Mesendoderm (in vitro differentiated cells): Measurements from ENCODE around the gene SSBP2. TPM values are rescaled to one million over a fixed set of nuclear protein-coding genes. Genes with fewer than 3 reads are reported as not detected.

Source experiments
- DNase-seq: peaks from one replicate; pipeline ENCODE4 v3.0.0; 2013
- H2AK5ac ChIP-seq: 2 replicates; pipeline ENCODE4 v1.6.1; 2013; ENCODE audit warnings: low read length, inconsistent platforms
- H2BK120ac ChIP-seq: 2 replicates; pipeline ENCODE4 v1.6.1; 2013; ENCODE audit warnings: low read depth, mild to moderate bottlenecking, low read length, moderate library complexity, mixed read lengths
- H2BK15ac ChIP-seq: replicated peaks from 2 replicates; pipeline ENCODE4 v1.6.1; 2013; ENCODE audit warnings: low read depth, mild to moderate bottlenecking, moderate library complexity
- H2BK5ac ChIP-seq: 2 replicates; pipeline ENCODE4 v1.6.1; 2013; ENCODE audit warnings: low read length, inconsistent platforms
- H3K18ac ChIP-seq: 2 replicates; pipeline ENCODE4 v1.6.1; 2013; ENCODE audit warnings: mild to moderate bottlenecking, low read length, mixed read lengths
- H3K23ac ChIP-seq: one replicate; pipeline ENCODE4 v1.6.1; 2013; ENCODE audit warnings: low read length
- H3K27ac ChIP-seq: 2 replicates; pipeline ENCODE4 v1.5.1; 2013; ENCODE audit warnings: low read depth, mild to moderate bottlenecking, inconsistent platforms, low read length, moderate library complexity
- H3K27me3 ChIP-seq: 2 replicates; pipeline ENCODE4 v1.6.1; 2013; ENCODE audit warnings: low read length, control low read depth, mild to moderate bottlenecking, inconsistent platforms; ENCODE audit not compliant: insufficient read depth, poor library complexity
- H3K36me3 ChIP-seq: 2 replicates; pipeline ENCODE4 v1.6.1; 2013; ENCODE audit warnings: low read length, inconsistent platforms; ENCODE audit not compliant: control insufficient read depth, insufficient read depth
- H3K4ac ChIP-seq: one replicate; pipeline ENCODE4 v1.6.1; 2013; ENCODE audit warnings: low read depth, mild to moderate bottlenecking, low read length, moderate library complexity
- H3K4me1 ChIP-seq: 2 replicates; pipeline ENCODE4 v1.6.1; 2013; ENCODE audit warnings: low read depth, low read length, inconsistent platforms; ENCODE audit not compliant: control insufficient read depth
- H3K4me2 ChIP-seq: 2 replicates; pipeline ENCODE4 v1.6.1; 2013; ENCODE audit warnings: low read length
- H3K4me3 ChIP-seq: 2 replicates; pipeline ENCODE4 v1.5.1; 2013; ENCODE audit warnings: mild to moderate bottlenecking, low read length
- H3K56ac ChIP-seq: one replicate; pipeline ENCODE4 v1.6.1; 2013; ENCODE audit warnings: low read length
- H3K79me1 ChIP-seq: 2 replicates; pipeline ENCODE4 v1.6.1; 2013; ENCODE audit warnings: low read length, inconsistent platforms
- H3K79me2 ChIP-seq: 2 replicates; pipeline ENCODE4 v1.6.1; 2013; ENCODE audit warnings: mild to moderate bottlenecking, low read length; ENCODE audit not compliant: control insufficient read depth, insufficient read depth
- H3K9ac ChIP-seq: 2 replicates; pipeline ENCODE4 v1.6.1; 2013; ENCODE audit warnings: low read length, inconsistent platforms
- H4K5ac ChIP-seq: one replicate; pipeline ENCODE4 v1.6.1; 2013; ENCODE audit warnings: low read length
- H4K8ac ChIP-seq: one replicate; pipeline ENCODE4 v1.6.1; 2013; ENCODE audit warnings: low read depth, mild to moderate bottlenecking, control low read depth, low read length, moderate library complexity
- WGBS: extraction: QIAGEN DNeasy Blood & Tissue Kit; methylation state at CpG from one replicate; pipeline ENCODE4 v1.1.7; 2013; ENCODE audit warnings: low lambda C conversion rate, missing lambda C conversion rate; ENCODE audit not compliant: insufficient coverage; ENCODE audit errors: extremely low coverage; 5-methylcytosine and 5-hydroxymethylcytosine counted together
- polyA plus RNA-seq, 2 experiments: library from polyadenylated mRNA; stranded (reverse); fragments of 200-250 nt; gene quantifications; one replicate each; pipeline ENCODE4 v1.2.3, GENCODE V29; 2013

SSBP2 gene
- 8.0 TPM for polyA plus RNA-seq (2013, experiment 1 of 2)
- 8.2 TPM for polyA plus RNA-seq (2013, experiment 2 of 2)

- Histone ChIP-seq H2BK5ac (peak within 1 kb of the TSS; percentile 77), H3K23ac (peak within 1 kb of the TSS; percentile 83), H3K4me3 (peak within 1 kb of the TSS; percentile 84), H3K27me3 (no peaks in the 10 kb centered on the region), H3K36me3 (no peaks in the 10 kb centered on the region), H2BK120ac (peak within 1 kb of the TSS; percentile 95), H3K4me2 (peak within 1 kb of the TSS; percentile 56), H4K8ac (peak within 1 kb of the TSS; percentile 99), H3K56ac (peak within 1 kb of the TSS; percentile 90), H2BK15ac (peak within 1 kb of the TSS; percentile 80), H3K27ac (peak within 1 kb of the TSS; percentile 77), H3K9ac (peak within 1 kb of the TSS; percentile 84), H3K18ac (peak within 1 kb of the TSS; percentile 100), H2AK5ac (peak within 1 kb of the TSS; percentile 32), H3K4me1 (peaks cover 3% of the 10 kb centered on the region), H4K5ac (no peak within 1 kb of the TSS), H3K79me2 (no peaks in the 10 kb centered on the region), H3K4ac (peak within 1 kb of the TSS; percentile 99), H3K79me1 (no peaks in the 10 kb centered on the region)
- peak; percentile 99 for DNase-seq
- no CpG with 5 or more reads among the region's 73 CpGs for WGBS
These were observed at the start of gene SSBP2 for GRCh38 chr5:81751009-81751835. TSS of gene SSBP2 (minus strand) at chr5:81751097. CDS start at chr5:81751042, 55 bp downstream.

DNA sequence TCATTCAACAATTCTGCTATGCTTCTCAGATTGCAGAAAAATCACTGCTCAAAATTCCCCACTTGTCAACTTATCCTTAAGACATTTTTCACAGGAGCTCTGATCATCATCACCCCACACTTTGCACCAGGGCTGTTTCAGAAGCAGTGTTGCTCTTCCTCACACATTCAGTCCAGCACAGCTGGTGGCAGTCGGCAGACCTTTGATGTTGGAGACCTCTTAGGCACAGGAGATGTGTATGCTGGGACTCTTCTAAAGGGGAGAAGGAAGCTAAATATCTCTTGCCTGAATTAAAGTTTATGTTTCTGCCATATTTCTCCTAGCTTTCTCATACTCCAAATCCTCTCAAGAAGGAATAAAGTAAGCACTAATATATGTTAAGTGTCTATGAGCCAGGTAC lies 44.8 kb upstream of the SSBP2 start:
- Histone ChIP-seq H4K5ac (no peak overlapping the region), H3K27me3 (no peaks in the 10 kb centered on the region), H3K27ac (no peak overlapping the region), H2BK120ac (no peak overlapping the region), H3K18ac (no peak overlapping the region), H2AK5ac (no peak overlapping the region), H3K4ac (no peak overlapping the region), H3K36me3 (no peaks in the 10 kb centered on the region), H2BK15ac (no peak overlapping the region), H3K79me1 (no peaks in the 10 kb centered on the region), H3K56ac (no peak overlapping the region), H3K9ac (no peak overlapping the region), H3K4me1 (no peaks in the 10 kb centered on the region), H3K79me2 (no peaks in the 10 kb centered on the region), H2BK5ac (no peak overlapping the region), H3K23ac (no peak overlapping the region), H3K4me3 (no peak overlapping the region), H3K4me2 (no peak overlapping the region), H4K8ac (no peak overlapping the region)
- no CpG with 5 or more reads among the region's 1 CpG for WGBS
- DNase-seq = peak; percentile 34

DNA sequence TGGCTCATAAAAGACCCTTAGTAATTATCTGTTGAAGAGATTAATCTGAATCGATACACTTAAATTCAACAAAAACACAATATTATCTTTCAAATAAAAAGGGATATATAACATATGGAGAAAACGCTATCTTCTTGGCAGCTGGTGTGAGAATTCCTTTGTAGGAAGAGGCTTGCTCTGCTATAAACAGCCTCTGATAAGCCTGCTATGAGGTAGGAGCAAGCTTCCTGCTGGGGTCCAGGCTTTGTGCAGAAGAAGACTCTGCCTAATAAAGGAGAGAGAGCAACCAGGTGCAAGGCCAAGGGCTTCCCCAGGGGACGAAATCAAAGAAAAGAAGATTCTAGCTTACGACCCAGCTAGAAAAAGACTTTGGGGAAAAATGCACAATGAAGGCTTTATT lies 43.3 kb upstream of the SSBP2 start:
- no peak overlapping the region for H3K4me3 ChIP-seq
- H4K5ac ChIP-seq = no peak overlapping the region
- H3K79me2 ChIP-seq = no peaks in the 10 kb centered on the region
- no peaks in the 10 kb centered on the region for H3K4me1 ChIP-seq
- H3K9ac ChIP-seq = no peak overlapping the region
- DNase-seq = peak; percentile 47
- H2AK5ac ChIP-seq = no peak overlapping the region
- H3K23ac ChIP-seq = no peak overlapping the region
- no peaks in the 10 kb centered on the region for H3K36me3 ChIP-seq
- H3K18ac ChIP-seq = no peak overlapping the region
- no peak overlapping the region for H2BK120ac ChIP-seq
- WGBS = no CpG with 5 or more reads among the region's 4 CpGs
- no peak overlapping the region for H3K4ac ChIP-seq
- no peaks in the 10 kb centered on the region for H3K79me1 ChIP-seq
- H3K56ac ChIP-seq = no peak overlapping the region
- H3K27ac ChIP-seq = no peak overlapping the region
- H3K4me2 ChIP-seq = no peak overlapping the region
- no peaks in the 10 kb centered on the region for H3K27me3 ChIP-seq
- no peak overlapping the region for H4K8ac ChIP-seq
- no peak overlapping the region for H2BK5ac ChIP-seq
- no peak overlapping the region for H2BK15ac ChIP-seq

GRCh38 chr5:81790336-81790735 lies 39.4 kb upstream of the SSBP2 start:
- Histone ChIP-seq H2BK15ac (no peak overlapping the region), H3K4ac (no peak overlapping the region), H3K27me3 (no peaks in the 10 kb centered on the region), H3K79me1 (no peaks in the 10 kb centered on the region), H2BK120ac (no peak overlapping the region), H2BK5ac (no peak overlapping the region), H3K4me1 (peaks cover 2% of the 10 kb centered on the region), H2AK5ac (no peak overlapping the region), H4K5ac (no peak overlapping the region), H3K23ac (no peak overlapping the region), H3K79me2 (no peaks in the 10 kb centered on the region), H3K4me3 (no peak overlapping the region), H3K36me3 (no peaks in the 10 kb centered on the region), H3K56ac (no peak overlapping the region), H3K27ac (no peak overlapping the region), H3K4me2 (no peak overlapping the region), H3K18ac (no peak overlapping the region), H3K9ac (no peak overlapping the region), H4K8ac (no peak overlapping the region)
- whole genome bisulfite sequencing = 100% methylated on average over 1 of the region's 9 CpGs
- no peak for DNase-seq

GRCh38 chr5:81789033-81789432 lies 38.1 kb upstream of the SSBP2 start:
- no peaks in the 10 kb centered on the region for H3K27me3 ChIP-seq
- no peak overlapping the region for H3K4me3 ChIP-seq
- no peaks in the 10 kb centered on the region for H3K36me3 ChIP-seq
- no peak overlapping the region for H3K4me2 ChIP-seq
- H3K9ac ChIP-seq = no peak overlapping the region
- no peak overlapping the region for H2BK15ac ChIP-seq
- no peak overlapping the region for H4K5ac ChIP-seq
- no peak overlapping the region for H2BK5ac ChIP-seq
- H4K8ac ChIP-seq = no peak overlapping the region
- H3K4me1 ChIP-seq = peaks cover 2% of the 10 kb centered on the region
- no peak overlapping the region for H3K23ac ChIP-seq
- no peak overlapping the region for H2AK5ac ChIP-seq
- peak; percentile 26 for DNase-seq
- H2BK120ac ChIP-seq = no peak overlapping the region
- H3K4ac ChIP-seq = no peak overlapping the region
- no peak overlapping the region for H3K18ac ChIP-seq
- WGBS = no CpG with 5 or more reads among the region's 5 CpGs
- no peak overlapping the region for H3K27ac ChIP-seq
- H3K79me2 ChIP-seq = no peaks in the 10 kb centered on the region
- H3K56ac ChIP-seq = no peak overlapping the region
- no peaks in the 10 kb centered on the region for H3K79me1 ChIP-seq
